ENCODE results near the gene BCL2L2. TPM values are rescaled to one million over a fixed set of nuclear protein-coding genes. Genes with fewer than 3 reads are reported as not detected.

BCL2L2 gene
- total and polyA plus RNA-seq, 9 of the 15 experiments (the other 6 are each of a cell fraction or from before 2014, with no cell fraction given), result 2.6 to 32.5 (median 14.7) TPM

DNA sequence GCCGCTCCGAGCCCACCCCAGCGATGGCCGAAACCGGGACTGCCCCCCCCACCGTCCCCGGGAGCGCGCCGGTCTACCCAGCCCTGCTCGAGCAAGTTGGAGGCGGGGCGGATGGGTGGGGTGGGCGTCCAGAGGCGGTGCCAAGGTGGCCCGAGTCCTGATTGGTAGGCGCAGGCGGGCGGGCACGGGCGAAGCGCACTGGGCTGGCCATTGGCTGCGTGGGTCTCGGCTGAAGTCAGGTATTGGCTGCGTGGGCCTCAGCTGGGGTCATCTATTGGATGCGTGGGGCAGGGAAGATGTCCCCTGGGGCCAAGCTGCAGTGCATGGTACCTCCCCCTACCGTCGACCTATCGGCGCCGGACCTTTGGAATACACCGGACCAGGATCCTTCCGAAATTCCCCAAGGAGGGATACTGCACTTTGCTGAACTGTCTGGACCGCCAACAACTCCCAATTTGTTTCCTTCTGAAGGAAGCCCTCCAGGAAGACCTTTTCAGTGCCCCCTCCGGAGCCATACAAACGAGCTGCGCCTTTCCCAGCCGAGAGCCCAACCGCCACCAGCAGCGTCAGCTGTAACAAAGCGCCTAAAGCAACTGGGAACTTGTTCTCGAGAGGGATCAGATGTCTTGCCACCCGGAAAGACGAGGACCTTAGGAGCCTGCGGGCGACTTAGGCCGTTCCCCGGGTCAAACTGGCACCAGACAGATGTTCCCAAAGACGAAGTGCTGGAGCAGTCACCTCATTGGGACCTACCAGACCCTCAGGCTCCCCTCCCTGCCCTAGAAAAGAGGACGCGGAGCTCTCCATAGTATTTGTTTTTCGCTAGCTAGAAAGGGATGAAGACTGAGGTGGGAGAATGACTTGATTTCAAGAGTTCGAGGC, 20.4 kb upstream of the BCL2L2 start, which contains the start of gene HOMEZ (continued):
- TF ChIP-seq, protein P1, sequence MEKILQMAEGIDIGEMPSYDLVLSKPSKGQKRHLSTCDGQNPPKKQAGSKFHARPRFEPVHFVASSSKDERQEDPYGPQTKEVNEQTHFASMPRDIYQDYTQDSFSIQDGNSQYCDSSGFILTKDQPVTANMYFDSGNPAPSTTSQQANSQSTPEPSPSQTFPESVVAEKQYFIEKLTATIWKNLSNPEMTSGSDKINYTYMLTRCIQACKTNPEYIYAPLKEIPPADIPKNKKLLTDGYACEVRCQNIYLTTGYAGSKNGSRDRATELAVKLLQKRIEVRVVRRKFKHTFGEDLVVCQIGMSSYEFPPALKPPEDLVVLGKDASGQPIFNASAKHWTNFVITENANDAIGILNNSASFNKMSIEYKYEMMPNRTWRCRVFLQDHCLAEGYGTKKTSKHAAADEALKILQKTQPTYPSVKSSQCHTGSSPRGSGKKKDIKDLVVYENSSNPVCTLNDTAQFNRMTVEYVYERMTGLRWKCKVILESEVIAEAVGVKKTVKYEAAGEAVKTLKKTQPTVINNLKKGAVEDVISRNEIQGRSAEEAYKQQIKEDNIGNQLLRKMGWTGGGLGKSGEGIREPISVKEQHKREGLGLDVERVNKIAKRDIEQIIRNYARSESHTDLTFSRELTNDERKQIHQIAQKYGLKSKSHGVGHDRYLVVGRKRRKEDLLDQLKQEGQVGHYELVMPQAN (IDR thresholded peaks at IDR 0.05; ENCODE audit: borderline replicate concordance), result peak; percentile 57; the same call in 1 of the 2 replicates
- TF ChIP-seq BHLHE40 (IDR thresholded peaks at IDR 0.05; ENCODE audit: low read length) (peak; percentile 87), SNRNP70 (optimal IDR thresholded peaks at IDR 0.05; ENCODE audit: low read depth, low read length) (no peak), RCOR1 (IDR thresholded peaks at IDR 0.05; ENCODE audit: borderline replicate concordance in 1 of 2, low read depth in 2 of 2, low read length in 2 of 2) (peak in 1 of 2 experiments; percentile 14; a peak in 1 of 4 replicates), RBBP5 (IDR thresholded peaks at IDR 0.05; ENCODE audit: borderline replicate concordance, insufficient read depth, low read length, poor library complexity, severe bottlenecking) (no peak)

DNA sequence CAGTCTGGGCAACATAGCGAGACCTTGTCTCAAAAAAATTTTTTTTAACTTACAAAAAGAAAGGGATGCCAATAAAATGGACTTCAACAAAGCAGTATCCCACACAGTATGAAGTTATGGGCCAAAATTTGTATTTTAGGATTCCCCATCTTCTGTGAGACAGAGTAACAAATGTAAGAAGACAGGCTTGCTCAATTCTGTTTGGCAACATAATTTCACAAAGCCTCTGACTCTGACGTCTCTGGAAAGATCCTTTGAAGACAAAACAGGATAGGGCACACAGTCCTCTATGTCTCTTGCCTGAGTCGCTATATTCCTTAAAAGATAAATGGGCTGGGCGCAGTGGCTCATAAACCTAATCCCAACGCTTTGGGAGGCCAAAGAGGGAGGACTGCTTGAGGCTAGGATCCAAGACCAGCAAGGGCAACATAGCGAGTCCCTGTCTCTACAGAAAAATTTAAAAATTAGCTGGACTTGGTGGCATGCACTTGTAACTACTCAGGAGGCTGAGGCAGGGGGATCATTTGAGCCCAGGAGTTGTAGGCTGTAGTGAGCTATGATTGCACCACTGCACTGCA, 19.6 kb upstream of the BCL2L2 start:
- BruUV-seq (replicated peaks), result no TSS peak
- CTCF ChIA-PET (ENCODE audit: low intra/inter-chr PET ratio), result no interaction called here
- Histone ChIP-seq H3K79me2 (ENCODE audit: control insufficient read depth, insufficient read depth, low read length) (peaks cover 54% of the 10 kb centered on the region), H3K36me3 (ENCODE audit: control insufficient read depth, insufficient read depth, low read length) (peaks cover 21% of the 10 kb centered on the region), H3K27ac (ENCODE audit: extremely low read depth, low read depth, low read length) (peak overlapping the region; percentile 94), H2AFZ (ENCODE audit: low read depth, low read length) (peak overlapping the region; percentile 99), H3K4me1 (replicated peaks in 1 of 2; ENCODE audit: control insufficient read depth in 2 of 2, insufficient read depth in 2 of 2, low read length in 2 of 2) (peaks cover 7 to 16% of the 10 kb centered on the region in 2 experiments; a peak in 4 of 5 replicates), H4K20me1 (replicated peaks; ENCODE audit: control insufficient read depth, insufficient read depth, low read length) (no peaks in the 10 kb centered on the region), H3K9me3 (replicated peaks; ENCODE audit: control insufficient read depth, insufficient read depth, low read depth, low read length) (no peaks in the 10 kb centered on the region), H3K27me3 (ENCODE audit: control insufficient read depth in 2 of 2, insufficient read depth in 2 of 2, low read length in 2 of 2) (no peaks in the 10 kb centered on the region), H3K4me2 (ENCODE audit: insufficient read depth, low read length) (peak overlapping the region; percentile 97), H3K9me1 (ENCODE audit: control insufficient read depth, insufficient read depth, low read length) (no peaks in the 10 kb centered on the region), H3K4me3 (peak overlapping the region; percentile 92), H3K9ac (ENCODE audit: insufficient read depth in 1 of 2, low read depth in 2 of 2, low read length in 2 of 2) (peak overlapping the region; percentile 90 to 98; a peak in 3 of 4 replicates)
- FAIRE-seq, result no peak
- POLR2A ChIA-PET, result interaction anchor here (0.7 to 2.8 kb wide), 14 partner anchors 8 to 994 kb away, joined by 3 to 14 read pairs (median 4); partner anchors contain the start of genes ACIN1, C14orf119 and PPP1R3E
- 19% methylated on average over 6 of the region's 6 CpGs for WGBS (ENCODE audit: insufficient coverage, low coverage, missing lambda C conversion rate)
- no peak for ATAC-seq
- intact Hi-C loops (cut with micrococcal nuclease) (loop anchor here (2.0 kb wide), 1 partner anchor 14 kb away; no protein-coding TSS in a partner anchor), in situ Hi-C loops (cut with MboI) (no loop called here)
- no peak for DNase-seq (ENCODE audit: extremely low read depth in 1 of 4, low spot score in 3 of 4)
- TF ChIP-seq FOXJ3 (CRISPR knock-in tag; IDR thresholded peaks at IDR 0.05) (no peak), RBM25 (IDR thresholded peaks at IDR 0.05; ENCODE audit: low read depth, low read length, severe bottlenecking) (peak; percentile 2), MTF1 (CRISPR knock-in tag; IDR thresholded peaks at IDR 0.05; ENCODE audit: borderline replicate concordance) (no peak), ASH1L (IDR thresholded peaks at IDR 0.05; ENCODE audit: borderline replicate concordance, low read depth, partially characterized antibody) (no peak), PTTG1 (tag; IDR thresholded peaks at IDR 0.05; ENCODE audit: low read depth) (no peak), MEF2D (tag; conservative IDR thresholded peaks at IDR 0.05; ENCODE audit: low read depth) (no peak), ZNF140 (CRISPR knock-in tag; IDR thresholded peaks at IDR 0.05) (no peak), CEBPB (tag; IDR thresholded peaks at IDR 0.05) (peak; percentile 53; the same call in 1 of the 2 replicates), RBM14 (IDR thresholded peaks at IDR 0.05; ENCODE audit: borderline replicate concordance, insufficient read depth, low read depth, low read length) (no peak)
- TF ChIP-seq, protein P2, sequence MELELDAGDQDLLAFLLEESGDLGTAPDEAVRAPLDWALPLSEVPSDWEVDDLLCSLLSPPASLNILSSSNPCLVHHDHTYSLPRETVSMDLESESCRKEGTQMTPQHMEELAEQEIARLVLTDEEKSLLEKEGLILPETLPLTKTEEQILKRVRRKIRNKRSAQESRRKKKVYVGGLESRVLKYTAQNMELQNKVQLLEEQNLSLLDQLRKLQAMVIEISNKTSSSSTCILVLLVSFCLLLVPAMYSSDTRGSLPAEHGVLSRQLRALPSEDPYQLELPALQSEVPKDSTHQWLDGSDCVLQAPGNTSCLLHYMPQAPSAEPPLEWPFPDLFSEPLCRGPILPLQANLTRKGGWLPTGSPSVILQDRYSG (tag; conservative IDR thresholded peaks at IDR 0.05; ENCODE audit: low read depth), result no peak

All from K562 (cell line).